ENCODE results near the gene C4A.

DNA sequence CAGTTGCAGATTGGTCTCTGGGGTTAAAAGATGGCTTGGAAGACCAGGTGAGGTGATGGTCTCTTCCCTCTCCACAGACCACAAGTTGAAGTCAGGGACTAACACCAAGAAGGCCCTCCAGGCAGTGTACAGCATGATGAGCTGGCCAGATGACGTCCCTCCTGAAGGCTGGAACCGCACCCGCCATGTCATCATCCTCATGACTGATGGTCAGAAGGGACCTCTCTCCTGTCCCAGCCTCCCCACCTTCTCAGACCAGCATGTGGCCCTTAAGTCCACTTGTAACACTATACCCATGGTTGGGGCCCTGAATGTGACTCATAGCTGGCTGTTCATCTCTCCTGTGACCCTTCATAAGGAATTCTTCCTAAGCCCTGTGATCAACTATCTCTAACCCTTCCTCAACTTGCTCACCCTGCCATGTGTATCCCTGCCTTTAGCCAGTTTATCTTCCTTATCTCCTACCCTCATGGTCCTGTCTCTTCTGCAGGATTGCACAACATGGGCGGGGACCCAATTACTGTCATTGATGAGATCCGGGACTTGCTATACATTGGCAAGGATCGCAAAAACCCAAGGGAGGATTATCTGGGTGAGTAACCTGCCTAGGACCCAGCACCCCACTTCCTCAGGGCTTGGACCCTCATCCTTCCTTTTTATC lies 33.0 kb upstream of the C4A start:
- TF ChIP-seq CTCF (IDR thresholded peaks at IDR 0.05) (no peak), POLR2A (IDR thresholded peaks at IDR 0.05) (no peak)

All from lower leg skin (tissue), 3 donors.